GM19324 (cell line): ENCODE measurements around the gene UNC80.
"Not testable (repeated sequence)": the region's sequence is repeated elsewhere in the genome, so short reads cannot be mapped to it uniquely, and the experiment has no call there.

ENCODE experiments used
- ATAC-seq: cut with Tn5 transposase; IDR thresholded peaks from one replicate; pipeline ENCODE4 v1.9.1; 2021; ENCODE audit warnings: mild to moderate bottlenecking, moderate library complexity; ENCODE audit not compliant: unreplicated experiment, low FRiP score

Gene UNC80

GRCh38 chr2:209771474-209772289 lies at the start of gene UNC80:
Gene UNC80 (plus strand): TSS chr2:209771832. CDS start chr2:209772073, 241 bp downstream.
- ATAC-seq, result no peak

DNA sequence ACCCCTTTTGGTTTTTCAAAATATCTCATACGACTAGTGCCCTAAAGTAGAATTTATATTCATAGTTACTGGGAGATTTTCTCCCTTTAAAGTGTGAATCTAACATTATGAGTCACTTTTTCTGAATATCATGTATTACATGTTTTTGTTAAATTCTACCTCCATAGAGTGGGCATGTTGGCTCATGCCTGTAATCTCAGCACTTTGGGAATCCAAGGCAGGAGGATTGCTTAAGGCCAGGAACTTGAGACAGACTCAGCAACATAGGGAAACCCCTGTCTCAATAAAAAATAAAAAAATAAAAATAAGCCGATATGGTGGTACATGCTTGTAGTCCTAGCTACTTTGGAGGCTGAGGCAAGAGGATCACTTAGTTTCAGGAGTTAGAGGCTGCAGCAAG lies 45.3 kb upstream of the UNC80 start:
- no peak for ATAC-seq

DNA sequence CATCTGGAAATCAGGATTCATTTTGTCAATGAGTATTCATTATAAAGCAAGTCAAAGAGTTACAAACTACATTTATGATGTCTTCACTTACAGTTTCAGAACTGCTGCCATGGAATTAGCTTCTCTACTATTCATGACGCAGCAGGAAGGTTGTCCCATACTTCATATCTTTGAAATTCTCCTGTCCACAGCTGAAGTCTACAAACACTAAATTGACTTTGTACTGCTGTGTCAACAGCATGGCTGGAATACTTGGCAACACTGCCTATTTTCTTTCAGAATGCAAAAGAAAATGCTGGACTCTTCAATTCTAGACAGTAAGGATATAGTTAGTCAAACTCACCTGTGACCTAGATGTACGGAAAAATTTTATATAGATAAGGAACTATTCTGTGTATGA lies 44.6 kb upstream of the UNC80 start:
- no peak for ATAC-seq

GRCh38 chr2:209734805-209735204 lies 36.8 kb upstream of the UNC80 start:
- no peak for ATAC-seq

- no peak for ATAC-seq
Observed at GRCh38 chr2:209741953-209742352, 29.7 kb upstream of the UNC80 start.

DNA sequence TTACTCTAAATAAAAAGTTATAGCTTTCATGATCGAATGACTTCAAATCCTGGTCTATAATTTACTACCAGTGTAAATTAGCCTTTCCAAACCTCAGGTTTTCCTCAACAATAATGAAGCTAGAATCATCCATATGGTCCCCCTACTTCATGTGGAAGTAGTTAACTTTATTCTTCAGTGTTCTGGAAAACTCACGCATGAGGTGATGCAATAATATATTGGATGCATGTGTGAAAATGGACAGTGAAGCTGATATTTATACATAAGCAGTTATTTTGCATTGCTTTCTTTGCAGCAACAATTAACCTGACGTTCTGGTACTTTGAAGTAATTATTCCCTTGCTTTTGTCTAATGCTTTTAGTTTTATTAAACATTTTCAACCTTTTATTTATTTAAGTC lies 18.6 kb upstream of the UNC80 start:
- no peak for ATAC-seq

- no peak for ATAC-seq
Observed at GRCh38 chr2:209757163-209757562, 14.5 kb upstream of the UNC80 start.

DNA sequence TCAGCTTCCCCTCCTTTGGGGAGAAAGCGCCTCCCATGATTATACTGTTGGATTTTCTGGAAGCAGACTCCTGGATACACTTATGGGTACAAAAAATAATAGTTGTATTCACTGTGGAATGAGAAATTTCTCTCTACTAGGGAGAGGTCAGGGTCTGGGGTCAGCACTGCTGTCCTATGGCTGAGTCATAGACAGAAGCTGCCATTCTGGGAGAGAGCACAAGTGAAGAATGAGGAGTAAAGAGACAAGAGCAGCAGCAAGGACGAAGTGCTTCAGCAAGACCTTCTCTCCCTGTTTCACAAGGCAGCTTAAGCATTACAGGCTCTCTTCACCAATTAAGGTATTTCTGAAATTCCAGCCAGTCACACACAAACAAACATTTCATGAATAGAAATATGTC lies 10.1 kb upstream of the UNC80 start:
- ATAC-seq, result no peak

- ATAC-seq, result no peak
Observed at GRCh38 chr2:209762563-209762962, 9.1 kb upstream of the UNC80 start.

DNA sequence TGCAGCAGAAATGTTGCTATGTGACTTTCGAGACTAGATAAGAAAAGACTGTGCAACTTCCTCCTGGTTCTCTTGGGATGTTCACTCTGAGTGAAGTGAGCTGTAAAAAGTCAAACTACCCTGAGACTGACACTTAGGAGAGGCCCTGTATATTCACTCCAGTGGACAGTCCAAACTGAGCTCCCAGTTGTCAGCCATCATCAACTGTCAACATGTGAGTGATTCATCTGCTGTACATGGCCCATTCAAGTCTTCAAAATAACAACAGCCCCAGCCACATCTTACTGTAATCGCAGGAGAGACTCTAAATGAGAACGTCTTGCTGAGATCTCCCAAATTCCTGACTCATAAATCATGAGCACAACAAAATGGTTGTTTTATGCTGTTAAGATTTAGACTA lies 8.5 kb upstream of the UNC80 start:
- no peak for ATAC-seq

DNA sequence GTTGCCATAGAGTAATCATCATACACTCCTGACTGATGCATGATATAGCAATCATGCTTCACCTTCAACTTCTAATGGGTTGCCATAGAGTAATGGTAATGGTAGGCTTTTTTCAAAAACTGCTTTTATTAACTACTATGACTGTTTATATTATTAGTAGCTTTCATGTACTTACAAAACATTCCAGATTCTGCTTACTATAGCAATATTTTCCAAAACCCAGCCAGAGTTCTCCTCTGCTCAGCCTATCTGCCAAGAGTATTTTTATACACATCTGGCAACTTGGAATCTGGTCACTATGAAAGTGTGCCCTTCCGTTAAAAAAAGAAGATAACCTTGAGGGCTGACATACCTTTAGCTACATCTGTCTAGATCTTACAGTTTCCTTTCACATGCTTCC lies 5.0 kb upstream of the UNC80 start:
- ATAC-seq, result no peak

DNA sequence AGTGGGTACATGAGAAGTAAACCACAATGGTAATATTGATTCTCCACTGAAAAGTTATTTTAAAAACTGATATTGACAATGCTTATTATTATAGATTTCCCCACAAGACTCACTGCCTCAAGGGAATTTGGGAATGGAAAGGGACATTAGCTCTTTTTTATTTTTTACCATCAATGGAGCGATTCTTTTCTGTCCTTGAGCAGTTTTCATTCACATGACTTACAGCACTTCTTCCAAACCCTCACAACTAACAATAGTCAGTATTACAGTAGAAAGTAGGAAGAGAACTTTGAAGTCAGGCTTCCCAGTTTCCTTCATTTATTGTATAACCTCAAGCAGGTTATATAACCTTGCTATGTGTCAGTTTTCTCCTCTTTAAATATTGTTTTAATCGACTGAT lies 4.3 kb upstream of the UNC80 start:
- no peak for ATAC-seq

DNA sequence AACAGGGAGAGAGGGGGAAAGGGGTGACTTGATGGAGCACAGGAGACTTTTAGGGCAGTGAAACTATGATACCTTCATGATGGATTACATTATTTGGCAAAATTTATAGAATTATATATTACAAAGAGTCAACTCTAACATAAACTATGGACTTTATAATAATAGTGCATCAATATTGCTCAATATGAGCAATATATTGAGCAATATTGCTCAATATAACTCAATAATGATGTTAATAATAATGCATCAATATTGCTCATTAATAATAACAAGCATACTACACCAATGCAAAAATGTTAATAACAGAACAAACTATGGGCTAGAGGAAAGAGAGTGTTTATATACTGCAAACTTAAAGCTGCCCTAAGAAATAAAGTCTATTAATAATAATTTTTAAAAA lies 3.1 kb upstream of the UNC80 start:
- no peak for ATAC-seq

DNA sequence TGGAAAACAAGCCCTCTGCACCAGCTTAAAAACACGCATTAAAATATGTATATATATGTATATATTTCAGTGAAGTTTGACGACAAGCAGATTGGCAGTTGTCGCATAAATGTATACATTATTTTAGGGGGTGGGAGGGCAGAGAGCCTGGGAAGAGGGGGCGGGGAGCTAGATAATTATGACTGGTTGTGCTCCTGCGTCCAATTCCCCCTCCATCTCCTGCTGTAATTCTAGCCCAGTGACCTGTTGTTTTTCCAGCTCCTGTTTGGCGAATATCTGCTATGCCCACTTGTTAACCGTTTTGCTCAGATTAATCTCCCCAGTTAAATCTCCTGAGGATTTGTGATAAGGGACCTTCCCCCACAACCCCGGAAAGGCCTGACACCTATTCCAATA lies 656 bp downstream of the UNC80 start:
- ATAC-seq, result no peak

GRCh38 chr2:209773377-209773776 lies 1.7 kb downstream of the UNC80 start:
- ATAC-seq, result no peak

GRCh38 chr2:209787416-209787815 lies 15.8 kb downstream of the UNC80 start:
- ATAC-seq, result no peak

DNA sequence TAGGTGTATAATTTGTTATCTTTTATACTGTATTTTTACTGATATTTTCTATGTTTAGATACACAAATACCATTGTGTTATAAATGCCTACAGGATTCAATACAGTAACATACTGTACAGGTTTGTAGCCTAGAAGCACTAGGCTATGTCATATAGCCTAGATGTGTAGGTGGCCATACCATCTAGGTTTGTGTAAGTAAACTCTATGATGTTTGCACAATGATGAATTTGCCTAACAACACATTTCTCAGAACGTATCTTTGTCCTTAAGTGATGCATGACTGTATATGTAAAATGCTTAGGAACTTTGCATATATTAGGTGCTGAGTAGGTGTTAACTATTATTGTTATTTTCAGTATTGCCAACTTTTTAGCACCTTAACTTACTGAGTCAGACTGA lies 17.3 kb downstream of the UNC80 start:
- no peak for ATAC-seq

DNA sequence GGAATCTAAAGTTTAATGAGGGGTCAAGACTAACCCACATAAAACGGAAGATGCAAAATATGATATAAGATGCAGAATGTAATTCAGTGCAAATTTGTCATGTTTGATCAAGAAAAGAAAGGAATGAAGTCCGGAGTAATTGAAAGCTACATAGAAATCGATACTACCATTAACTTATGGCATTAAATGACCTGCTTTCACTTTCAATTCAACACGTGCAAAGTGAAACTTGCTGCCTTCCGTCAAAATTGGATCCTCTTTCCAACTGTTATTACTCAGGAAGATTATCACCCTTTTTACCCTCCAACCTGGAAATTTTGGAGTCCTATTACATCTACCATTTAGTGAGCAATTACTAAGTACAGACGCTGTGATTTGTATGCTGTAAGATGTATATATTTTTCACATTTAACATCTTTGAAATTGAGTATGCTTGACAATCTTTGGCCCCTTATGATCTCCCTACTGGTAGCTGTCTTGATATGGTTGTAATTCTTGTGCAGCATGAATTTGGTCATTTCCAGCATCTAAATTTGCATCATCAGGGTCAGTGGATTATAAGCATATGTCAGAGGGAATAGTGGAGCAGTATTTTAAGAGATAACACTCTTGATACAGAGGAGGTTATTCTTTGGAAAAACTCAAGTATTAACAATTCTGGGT lies 18.6 kb downstream of the UNC80 start:
- no peak for ATAC-seq

DNA sequence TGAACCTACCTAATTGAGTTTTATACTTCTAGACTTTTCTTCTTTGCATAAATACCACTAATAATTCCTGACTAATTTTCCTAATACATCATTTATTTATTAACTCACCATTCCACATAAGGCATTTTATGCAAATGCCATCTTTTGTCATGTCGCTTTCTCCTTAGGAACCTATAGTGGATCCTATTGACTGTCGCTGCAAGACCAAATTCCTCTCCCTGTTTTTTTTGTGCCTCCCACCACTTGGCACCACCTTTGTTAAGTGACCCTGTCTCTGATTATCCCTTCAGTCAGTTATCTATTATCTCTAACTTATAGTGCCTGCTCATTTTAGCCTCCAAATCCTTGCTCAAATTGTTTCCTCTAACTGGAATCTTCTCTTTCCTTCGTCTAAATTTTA lies 19.5 kb downstream of the UNC80 start:
- no peak for ATAC-seq

GRCh38 chr2:209795425-209795824 lies 23.8 kb downstream of the UNC80 start:
- ATAC-seq, result not testable (repeated sequence)

- ATAC-seq, result no peak
Observed at GRCh38 chr2:209805351-209805750, 33.7 kb downstream of the UNC80 start.

- ATAC-seq, result no peak
Observed at GRCh38 chr2:209806318-209806717, 34.7 kb downstream of the UNC80 start.
